Measurements from ENCODE around the gene MAN1C1.
"Not testable (repeated sequence)": the region's sequence is repeated elsewhere in the genome, so short reads cannot be mapped to it uniquely, and the experiment has no call there.

The MAN1C1 gene

GRCh38 chr1:25729045-25729444, 112.5 kb downstream of the MAN1C1 start:
- in situ Hi-C loops (cut with HindIII; ENCODE audit: low sequenced_read_pairs) = no loop called here

- in situ Hi-C loops (cut with HindIII; ENCODE audit: low sequenced_read_pairs) = no loop called here
Measured at GRCh38 chr1:25729790-25730644, 113.4 kb downstream of the MAN1C1 start.

GRCh38 chr1:25731148-25731547, 114.6 kb downstream of the MAN1C1 start:
- in situ Hi-C loops (cut with HindIII; ENCODE audit: low sequenced_read_pairs) = no loop called here

GRCh38 chr1:25731626-25732370, 115.2 kb downstream of the MAN1C1 start:
- in situ Hi-C loops (cut with HindIII; ENCODE audit: low sequenced_read_pairs) = no loop called here

GRCh38 chr1:25732821-25733220, 116.2 kb downstream of the MAN1C1 start:
- in situ Hi-C loops (cut with HindIII; ENCODE audit: low sequenced_read_pairs) = no loop called here

GRCh38 chr1:25733271-25733670, 116.7 kb downstream of the MAN1C1 start:
- in situ Hi-C loops (cut with HindIII; ENCODE audit: low sequenced_read_pairs) = no loop called here

- in situ Hi-C loops (cut with HindIII; ENCODE audit: low sequenced_read_pairs) = not testable (repeated sequence)
Measured at GRCh38 chr1:25734991-25735390, 118.4 kb downstream of the MAN1C1 start.

GRCh38 chr1:25735956-25736529, 119.5 kb downstream of the MAN1C1 start:
- in situ Hi-C loops (cut with HindIII; ENCODE audit: low sequenced_read_pairs) = no loop called here

- in situ Hi-C loops (cut with HindIII; ENCODE audit: low sequenced_read_pairs) = no loop called here
Measured at GRCh38 chr1:25737130-25737529, 120.5 kb downstream of the MAN1C1 start.

GRCh38 chr1:25738499-25738898, 121.9 kb downstream of the MAN1C1 start:
- in situ Hi-C loops (cut with HindIII; ENCODE audit: low sequenced_read_pairs) = no loop called here

- in situ Hi-C loops (cut with HindIII; ENCODE audit: low sequenced_read_pairs) = no loop called here
Measured at GRCh38 chr1:25739341-25739740, 122.8 kb downstream of the MAN1C1 start.

- in situ Hi-C loops (cut with HindIII; ENCODE audit: low sequenced_read_pairs) = no loop called here
Measured at GRCh38 chr1:25740071-25740470, 123.5 kb downstream of the MAN1C1 start.

- in situ Hi-C loops (cut with HindIII; ENCODE audit: low sequenced_read_pairs) = no loop called here
Measured at GRCh38 chr1:25742316-25742715, 125.7 kb downstream of the MAN1C1 start.

GRCh38 chr1:25743164-25744139, 126.9 kb downstream of the MAN1C1 start:
- in situ Hi-C loops (cut with HindIII; ENCODE audit: low sequenced_read_pairs) = no loop called here

- in situ Hi-C loops (cut with HindIII; ENCODE audit: low sequenced_read_pairs) = no loop called here
Measured at GRCh38 chr1:25744140-25744581, 127.6 kb downstream of the MAN1C1 start.

- in situ Hi-C loops (cut with HindIII; ENCODE audit: low sequenced_read_pairs) = no loop called here
Measured at GRCh38 chr1:25744636-25745425, 128.2 kb downstream of the MAN1C1 start.

- in situ Hi-C loops (cut with HindIII; ENCODE audit: low sequenced_read_pairs) = no loop called here
Measured at GRCh38 chr1:25746299-25747045, 129.9 kb downstream of the MAN1C1 start.

GRCh38 chr1:25747046-25747719, 130.6 kb downstream of the MAN1C1 start:
- in situ Hi-C loops (cut with HindIII; ENCODE audit: low sequenced_read_pairs) = no loop called here

Data from endothelial cell of hepatic sinusoid (primary cell).